ENCODE measurements around the gene PRPF19. TPM values are rescaled to one million over a fixed set of nuclear protein-coding genes. Genes with fewer than 3 reads are reported as not detected.

The PRPF19 gene
- total and polyA plus RNA-seq, 3 donors from 2014 or later, result 71.6 to 109 (median 79.8) TPM

DNA sequence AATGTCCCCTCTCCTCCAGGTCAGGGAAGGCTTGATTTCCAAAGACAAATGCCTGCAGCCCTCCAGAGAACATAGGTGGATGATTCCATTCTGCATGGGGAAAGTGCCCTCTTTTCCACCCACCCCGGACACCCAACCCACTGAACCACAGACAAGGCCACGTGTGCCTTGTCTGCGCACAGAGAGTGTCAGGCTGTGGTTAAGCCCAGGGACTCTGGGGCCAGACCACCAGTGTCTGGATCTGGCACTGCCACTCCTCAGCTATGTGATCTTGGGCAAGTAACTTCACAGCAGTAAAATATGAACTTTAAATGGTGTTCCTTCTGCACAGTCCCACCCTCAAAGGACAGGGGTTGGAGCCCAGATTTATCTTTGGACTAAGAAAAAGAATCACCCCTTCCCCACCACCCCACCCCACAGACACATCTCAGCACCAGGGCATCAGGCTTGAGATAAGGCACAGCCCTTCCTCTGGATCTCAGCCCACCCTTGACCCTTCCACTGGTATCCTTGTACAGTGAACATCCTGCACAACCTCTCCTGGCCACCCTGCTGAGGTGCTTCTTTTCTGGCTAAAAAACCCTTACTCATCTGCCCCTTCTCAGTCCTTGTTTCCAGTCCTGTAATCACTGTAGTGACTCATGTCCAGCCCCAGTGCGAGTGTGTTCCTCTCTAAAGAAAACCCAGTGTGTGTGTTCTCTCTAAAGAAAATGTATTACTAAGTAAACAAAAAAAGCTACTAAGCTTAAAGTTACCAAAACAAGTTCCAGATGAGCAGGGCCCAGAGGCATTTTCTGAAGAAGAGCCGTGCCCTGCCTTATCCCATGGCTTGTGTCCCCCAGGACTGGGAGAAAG is 48.8 kb downstream of the PRPF19 start:
- Histone ChIP-seq H3K27me3 (no peaks in the 10 kb centered on the region), H3K4me3 (no peak overlapping the region), H3K4me1 (no peaks in the 10 kb centered on the region), H3K36me3 (ENCODE audit: low read depth, missing control alignments) (no peaks in the 10 kb centered on the region), H3K27ac (no peak overlapping the region), H3K9me3 (no peaks in the 10 kb centered on the region)
- intact Hi-C loops (cut with DNase I; ENCODE audit: low total_unique reads), result no loop called here
- TF ChIP-seq, protein P1, sequence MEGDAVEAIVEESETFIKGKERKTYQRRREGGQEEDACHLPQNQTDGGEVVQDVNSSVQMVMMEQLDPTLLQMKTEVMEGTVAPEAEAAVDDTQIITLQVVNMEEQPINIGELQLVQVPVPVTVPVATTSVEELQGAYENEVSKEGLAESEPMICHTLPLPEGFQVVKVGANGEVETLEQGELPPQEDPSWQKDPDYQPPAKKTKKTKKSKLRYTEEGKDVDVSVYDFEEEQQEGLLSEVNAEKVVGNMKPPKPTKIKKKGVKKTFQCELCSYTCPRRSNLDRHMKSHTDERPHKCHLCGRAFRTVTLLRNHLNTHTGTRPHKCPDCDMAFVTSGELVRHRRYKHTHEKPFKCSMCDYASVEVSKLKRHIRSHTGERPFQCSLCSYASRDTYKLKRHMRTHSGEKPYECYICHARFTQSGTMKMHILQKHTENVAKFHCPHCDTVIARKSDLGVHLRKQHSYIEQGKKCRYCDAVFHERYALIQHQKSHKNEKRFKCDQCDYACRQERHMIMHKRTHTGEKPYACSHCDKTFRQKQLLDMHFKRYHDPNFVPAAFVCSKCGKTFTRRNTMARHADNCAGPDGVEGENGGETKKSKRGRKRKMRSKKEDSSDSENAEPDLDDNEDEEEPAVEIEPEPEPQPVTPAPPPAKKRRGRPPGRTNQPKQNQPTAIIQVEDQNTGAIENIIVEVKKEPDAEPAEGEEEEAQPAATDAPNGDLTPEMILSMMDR (IDR thresholded peaks at IDR 0.05), result no peak
- TF ChIP-seq POLR2A (IDR thresholded peaks at IDR 0.05), result no peak
- no peak for DNase-seq
- 89 to 93% methylated on average over 5 of the region's 5 CpGs for WGBS, 2 donors

DNA sequence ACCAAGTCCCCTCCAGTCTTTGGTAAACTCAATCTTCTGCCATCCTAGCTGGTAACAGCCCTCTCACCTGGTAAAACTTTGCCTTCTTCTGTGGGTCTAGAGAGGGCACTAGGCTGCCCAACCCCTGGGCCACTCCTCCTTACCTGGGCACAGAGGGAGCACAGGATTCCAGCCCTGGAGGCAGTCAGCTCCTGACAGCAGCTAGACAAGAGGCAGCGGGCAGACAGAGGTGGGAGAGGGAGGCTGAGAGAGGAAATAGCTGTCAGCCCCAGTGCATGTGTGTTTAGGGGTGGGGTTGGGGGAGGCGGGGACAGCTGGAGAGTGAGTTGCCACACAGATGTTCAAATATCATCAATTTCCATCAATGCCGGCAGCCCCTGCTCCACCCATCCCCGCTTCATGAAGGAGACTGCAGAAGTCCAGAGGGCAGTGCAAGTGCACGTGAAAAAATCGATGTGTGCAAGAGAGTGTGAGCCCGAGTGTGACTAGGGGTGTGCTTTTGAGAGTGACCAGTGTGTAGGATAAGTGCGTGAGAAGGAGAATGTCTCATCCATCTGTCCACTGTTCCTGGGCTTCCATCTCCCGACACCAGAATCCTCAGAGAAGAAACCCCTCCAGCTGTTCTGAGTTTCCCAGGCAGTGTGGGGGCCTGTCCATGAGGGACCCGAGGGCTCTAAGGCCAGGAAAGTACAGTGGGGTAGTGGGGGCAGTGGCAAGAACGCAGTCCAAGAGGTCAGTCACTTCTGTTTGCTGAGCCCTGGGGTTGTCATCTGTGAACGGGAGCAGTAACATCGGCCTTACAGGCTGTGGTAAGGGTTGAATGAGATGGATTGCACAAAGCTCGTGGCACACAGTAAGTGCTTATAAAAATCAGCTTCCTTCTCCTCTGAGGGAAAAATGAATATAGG is 50.4 kb downstream of the PRPF19 start, which contains the start of gene PTGDR2:
Gene PTGDR2 (minus strand): TSS at position 225 of the 908 bp plus-strand sequence. CDS start 2,228 bp downstream, outside the sequence.
- Histone ChIP-seq H3K27ac (no peak within 1 kb of the TSS), H3K36me3 (ENCODE audit: low read depth, missing control alignments) (no peaks in the 10 kb centered on the region), H3K9me3 (no peaks in the 10 kb centered on the region), H3K4me3 (no peak within 1 kb of the TSS), H3K4me1 (no peaks in the 10 kb centered on the region), H3K27me3 (no peaks in the 10 kb centered on the region)
- no peak for TF ChIP-seq POLR2A (IDR thresholded peaks at IDR 0.05)
- TF ChIP-seq, protein P1 (IDR thresholded peaks at IDR 0.05), result no peak
- 76 to 84% methylated on average over 14 of the region's 14 CpGs for WGBS, 2 donors
- intact Hi-C loops (cut with DNase I; ENCODE audit: low total_unique reads), result no loop called here
- no peak for DNase-seq

DNA sequence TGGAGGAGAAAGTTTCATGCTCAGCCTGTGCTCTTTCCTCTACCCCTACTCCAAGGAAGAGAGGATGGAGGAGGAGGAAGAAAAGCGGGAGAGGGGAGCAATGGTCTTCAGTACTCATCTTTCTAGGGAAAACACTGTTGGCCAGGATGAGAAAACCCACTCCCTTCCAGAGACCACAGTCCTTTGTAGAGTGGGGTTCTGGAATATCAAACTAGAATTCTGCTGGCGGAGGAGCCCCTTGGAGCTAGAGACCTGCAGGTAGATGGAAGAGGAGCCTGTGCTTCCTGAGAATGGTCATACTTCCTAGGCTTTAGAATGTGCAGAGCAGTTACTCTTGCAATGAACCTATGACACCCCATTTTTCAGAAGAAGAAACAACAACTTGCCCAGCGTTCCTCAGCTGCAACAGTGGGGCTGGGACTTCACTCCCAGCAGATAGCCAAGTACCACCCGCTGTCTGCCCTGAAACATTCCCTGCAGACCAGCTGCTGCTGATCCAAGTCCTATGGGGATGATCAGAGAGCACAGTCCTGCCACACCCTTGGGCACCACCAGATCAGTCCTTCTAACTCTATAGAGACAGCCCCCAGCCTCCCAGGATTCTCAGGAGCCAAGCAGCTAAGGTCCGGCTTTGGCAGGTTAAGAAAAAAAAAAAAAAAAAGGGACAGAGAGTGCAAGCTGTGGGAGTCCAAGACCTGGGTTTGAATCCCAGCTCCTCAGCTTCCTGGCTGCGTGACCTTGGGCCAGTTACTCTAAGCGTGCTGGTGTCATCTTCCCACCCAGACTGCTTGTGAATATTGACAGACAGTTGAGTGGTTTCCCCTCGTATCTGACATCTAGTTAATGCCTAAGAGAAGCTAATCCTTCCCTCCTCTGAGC is 51.3 kb downstream of the PRPF19 start:
- TF ChIP-seq POLR2A (IDR thresholded peaks at IDR 0.05), result no peak
- TF ChIP-seq, protein P1 (IDR thresholded peaks at IDR 0.05), result no peak
- no peak for DNase-seq
- no peaks in the 10 kb centered on the region for H3K9me3 ChIP-seq
- no peak overlapping the region for H3K4me3 ChIP-seq
- H3K4me1 ChIP-seq, result no peaks in the 10 kb centered on the region
- WGBS, 2 donors, result 51 to 65% methylated on average over 7 to 8 of the region's 8 CpGs
- H3K36me3 ChIP-seq (ENCODE audit: low read depth, missing control alignments), result no peaks in the 10 kb centered on the region
- intact Hi-C loops (cut with DNase I; ENCODE audit: low total_unique reads), result no loop called here
- no peak overlapping the region for H3K27ac ChIP-seq
- H3K27me3 ChIP-seq, result no peaks in the 10 kb centered on the region

DNA sequence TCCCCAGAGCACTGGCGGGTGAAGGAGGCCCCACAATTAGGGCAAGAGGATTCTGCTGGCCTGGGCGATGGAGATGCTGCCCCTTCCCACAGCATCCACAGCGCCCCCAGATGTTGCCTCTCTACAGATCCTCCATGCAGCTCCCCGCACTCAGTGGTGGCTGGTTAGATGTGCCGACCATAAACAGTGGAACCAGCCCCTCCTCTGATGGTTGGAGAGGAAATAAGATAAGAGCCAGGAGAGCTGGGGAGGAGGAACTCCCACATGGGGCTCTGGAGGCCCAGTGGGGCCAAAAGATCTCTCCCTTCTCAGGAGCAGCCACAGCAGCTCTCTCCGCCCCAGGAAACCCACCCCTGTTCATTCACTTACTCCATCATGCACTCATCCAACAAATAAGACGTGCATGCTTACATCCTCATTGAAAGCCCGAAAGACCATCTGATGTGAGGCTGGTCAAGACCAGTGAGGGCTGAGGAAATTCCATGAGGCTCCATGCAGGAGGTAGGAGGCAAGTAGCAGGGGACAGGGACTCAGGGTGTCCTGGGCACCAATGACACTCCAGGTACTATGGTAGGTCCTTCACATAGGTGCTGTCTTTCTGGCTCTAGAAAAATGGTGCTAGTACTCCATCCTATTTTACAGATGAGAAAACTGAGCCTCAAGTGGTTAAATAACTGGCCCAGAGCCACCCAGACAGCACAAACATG is 52.1 kb downstream of the PRPF19 start:
- no peak for DNase-seq
- 56 to 74% methylated on average over 8 of the region's 8 CpGs for WGBS, 2 donors
- Histone ChIP-seq H3K4me3 (no peak overlapping the region), H3K36me3 (ENCODE audit: low read depth, missing control alignments) (no peaks in the 10 kb centered on the region), H3K9me3 (no peaks in the 10 kb centered on the region), H3K27me3 (no peaks in the 10 kb centered on the region), H3K27ac (no peak overlapping the region), H3K4me1 (no peaks in the 10 kb centered on the region)
- TF ChIP-seq, protein P1 (IDR thresholded peaks at IDR 0.05), result no peak
- TF ChIP-seq POLR2A (IDR thresholded peaks at IDR 0.05), result no peak
- intact Hi-C loops (cut with DNase I; ENCODE audit: low total_unique reads), result no loop called here
